ENCODE results near the gene KRTAP1-1.
"Not testable (repeated sequence)": the region's sequence is repeated elsewhere in the genome, so short reads cannot be mapped to it uniquely, and the experiment has no call there.

KRTAP1-1 gene

GRCh38 chr17:41012326-41013120, 28.7 kb downstream of the KRTAP1-1 start:
- DNase-seq (ENCODE audit: low read depth): no peak

- DNase-seq (ENCODE audit: low read depth): no peak
These were observed 30.8 kb downstream of the KRTAP1-1 start for GRCh38 chr17:41010441-41010840.

GRCh38 chr17:41009936-41010335, 31.3 kb downstream of the KRTAP1-1 start:
- DNase-seq (ENCODE audit: low read depth): no peak

GRCh38 chr17:41009301-41009760, 31.9 kb downstream of the KRTAP1-1 start:
- no peak for DNase-seq (ENCODE audit: low read depth)

- DNase-seq (ENCODE audit: low read depth): no peak
These were observed 32.4 kb downstream of the KRTAP1-1 start, which contains the start of gene KRTAP3-1 for GRCh38 chr17:41008811-41009210. TSS of gene KRTAP3-1 (minus strand) at chr17:41009128. CDS start at chr17:41009074, 54 bp downstream.

GRCh38 chr17:41004397-41004796, 36.9 kb downstream of the KRTAP1-1 start:
- no peak for DNase-seq (ENCODE audit: low read depth)

- no peak for DNase-seq (ENCODE audit: low read depth)
These were observed 37.3 kb downstream of the KRTAP1-1 start for GRCh38 chr17:41003926-41004325.

GRCh38 chr17:41002814-41003213, 38.4 kb downstream of the KRTAP1-1 start:
- no peak for DNase-seq (ENCODE audit: low read depth)

- DNase-seq (ENCODE audit: low read depth): no peak
These were observed 39.5 kb downstream of the KRTAP1-1 start for GRCh38 chr17:41001795-41002194.

GRCh38 chr17:40999563-40999962, 41.7 kb downstream of the KRTAP1-1 start, which contains the start of gene KRTAP3-2:
TSS of gene KRTAP3-2 (minus strand) at chr17:40999906. CDS start at chr17:40999853, 53 bp downstream.
- not testable (repeated sequence) for DNase-seq (ENCODE audit: low read depth)

GRCh38 chr17:40997361-40997760, 43.9 kb downstream of the KRTAP1-1 start:
- DNase-seq (ENCODE audit: low read depth): no peak

- no peak for DNase-seq (ENCODE audit: low read depth)
These were observed 44.4 kb downstream of the KRTAP1-1 start for GRCh38 chr17:40996829-40997228.

GRCh38 chr17:40995116-40995515, 46.1 kb downstream of the KRTAP1-1 start:
- DNase-seq (ENCODE audit: low read depth): no peak

GRCh38 chr17:40993839-40994238, 47.4 kb downstream of the KRTAP1-1 start, which contains the start of gene KRTAP3-3:
TSS of gene KRTAP3-3 (minus strand) at chr17:40994164. CDS start at chr17:40994097, 67 bp downstream.
- no peak for DNase-seq (ENCODE audit: low read depth)

GRCh38 chr17:40993084-40993483, 48.2 kb downstream of the KRTAP1-1 start:
- DNase-seq (ENCODE audit: low read depth): no peak

- DNase-seq (ENCODE audit: low read depth): no peak
These were observed 48.6 kb downstream of the KRTAP1-1 start for GRCh38 chr17:40992666-40993065.

All from CMK (cell line).